ENCODE results near the gene GSK3B.

GSK3B gene

GRCh38 chr3:119774444-119774843 lies 319.8 kb downstream of the GSK3B start:
- no peak for TF ChIP-seq POLR2A (IDR thresholded peaks at IDR 0.05; ENCODE audit: low read depth, low read length)
- DNase-seq (ENCODE audit: insufficient read length, low spot score) (no peak), FAIRE-seq (no peak)

All from H54 (cell line).